Adipocyte (in vitro differentiated cells): ENCODE results near the gene RBFOX1.

Source experiments
- DNase-seq: peaks from one replicate; pipeline ENCODE4 v3.0.0-alpha.2; 2015; ENCODE audit warnings: low read depth
- H3K27me3 ChIP-seq: replicated peaks from 2 replicates; pipeline ENCODE4 v1.7.0; 2013; ENCODE audit warnings: mild to moderate bottlenecking, low read length, moderate library complexity; ENCODE audit not compliant: control insufficient read depth, insufficient read depth
- H3K36me3 ChIP-seq: 2 replicates; pipeline ENCODE4 v1.7.0; 2013; ENCODE audit warnings: low read length, mild to moderate bottlenecking, moderate library complexity; ENCODE audit not compliant: control insufficient read depth, insufficient read depth, severe bottlenecking
- H3K4me1 ChIP-seq: 2 replicates; pipeline ENCODE4 v1.7.0; 2013; ENCODE audit warnings: mild to moderate bottlenecking, low read length, moderate library complexity; ENCODE audit not compliant: control insufficient read depth, insufficient read depth
- H3K4me3 ChIP-seq: 2 replicates; pipeline ENCODE4 v1.7.0; 2013; ENCODE audit warnings: mild to moderate bottlenecking, low read length, moderate library complexity
- H3K9ac ChIP-seq: 2 replicates; pipeline ENCODE4 v1.7.0; 2013; ENCODE audit warnings: mild to moderate bottlenecking, low read length, moderate library complexity
- H3K9me3 ChIP-seq: 2 replicates; pipeline ENCODE4 v1.7.0; 2013; ENCODE audit warnings: mild to moderate bottlenecking, low read length, moderate library complexity; ENCODE audit not compliant: control insufficient read depth

Gene RBFOX1

DNA sequence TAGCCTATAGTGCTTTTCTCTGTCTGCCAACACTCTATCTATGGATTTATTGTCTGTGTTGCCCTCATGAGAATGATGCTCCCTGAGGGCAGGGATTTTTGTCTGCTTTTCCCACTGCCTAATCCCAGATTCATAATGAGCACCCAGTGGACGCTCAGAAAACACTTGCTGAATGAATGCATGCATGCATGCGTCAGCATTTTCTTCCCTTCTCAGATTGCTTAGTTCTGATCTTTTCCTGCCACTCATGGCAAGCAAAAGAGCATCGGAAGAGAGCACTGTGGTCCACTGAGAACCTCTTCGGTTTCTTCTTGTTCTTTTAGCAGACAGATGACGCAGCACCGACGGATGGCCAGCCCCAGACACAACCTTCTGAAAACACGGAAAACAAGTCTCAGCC is 246.8 kb downstream of the RBFOX1 start:
- Histone ChIP-seq H3K9me3 (peaks cover 5% of the 10 kb centered on the region), H3K4me3 (no peak overlapping the region), H3K36me3 (no peaks in the 10 kb centered on the region), H3K4me1 (no peaks in the 10 kb centered on the region), H3K27me3 (no peaks in the 10 kb centered on the region), H3K9ac (no peak overlapping the region)
- DNase-seq = no peak

DNA sequence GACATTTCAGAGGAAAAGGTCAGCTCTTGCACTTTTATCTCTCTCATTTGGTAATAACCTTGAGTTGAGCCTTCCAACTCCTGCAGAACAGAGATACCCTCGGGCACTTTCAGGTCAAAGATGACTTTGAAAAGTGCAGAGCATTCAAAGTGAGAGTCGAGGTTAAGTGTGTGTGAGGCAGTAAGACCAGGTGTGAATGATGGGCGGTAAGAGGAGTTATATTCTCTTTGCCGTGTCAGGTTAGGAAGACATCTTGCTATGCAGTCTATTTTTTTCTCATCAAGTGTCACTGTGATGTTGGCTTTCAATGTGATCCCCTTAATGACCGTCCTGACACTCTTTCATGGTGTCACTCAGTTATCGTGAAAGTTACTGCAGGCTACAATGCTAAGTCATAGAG is 248.5 kb downstream of the RBFOX1 start:
- Histone ChIP-seq H3K4me1 (no peaks in the 10 kb centered on the region), H3K9ac (no peak overlapping the region), H3K27me3 (no peaks in the 10 kb centered on the region), H3K36me3 (no peaks in the 10 kb centered on the region), H3K9me3 (peaks cover 5% of the 10 kb centered on the region), H3K4me3 (no peak overlapping the region)
- no peak for DNase-seq

DNA sequence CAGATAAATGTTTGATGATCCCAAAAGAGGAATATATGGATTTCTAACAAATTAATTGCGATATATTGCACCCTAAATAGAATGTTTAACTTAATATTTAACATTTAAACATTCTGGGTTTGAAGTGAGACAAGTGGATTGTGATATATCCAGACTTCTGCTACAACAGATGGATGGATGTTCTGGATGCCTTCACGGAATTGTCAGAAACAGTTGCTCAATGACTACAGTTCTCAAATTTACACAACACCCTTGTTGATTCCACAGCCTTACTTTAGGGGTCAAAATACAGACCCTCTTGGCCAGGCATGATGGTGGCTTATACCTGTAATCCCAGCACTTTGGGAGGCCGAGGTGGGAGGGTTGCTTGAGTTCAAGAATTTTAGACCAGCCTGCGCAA is 250.8 kb downstream of the RBFOX1 start:
- DNase-seq = no peak
- peaks cover 9% of the 10 kb centered on the region for H3K9me3 ChIP-seq
- H3K27me3 ChIP-seq = no peaks in the 10 kb centered on the region
- no peak overlapping the region for H3K9ac ChIP-seq
- H3K4me1 ChIP-seq = no peaks in the 10 kb centered on the region
- H3K4me3 ChIP-seq = no peak overlapping the region
- no peaks in the 10 kb centered on the region for H3K36me3 ChIP-seq

DNA sequence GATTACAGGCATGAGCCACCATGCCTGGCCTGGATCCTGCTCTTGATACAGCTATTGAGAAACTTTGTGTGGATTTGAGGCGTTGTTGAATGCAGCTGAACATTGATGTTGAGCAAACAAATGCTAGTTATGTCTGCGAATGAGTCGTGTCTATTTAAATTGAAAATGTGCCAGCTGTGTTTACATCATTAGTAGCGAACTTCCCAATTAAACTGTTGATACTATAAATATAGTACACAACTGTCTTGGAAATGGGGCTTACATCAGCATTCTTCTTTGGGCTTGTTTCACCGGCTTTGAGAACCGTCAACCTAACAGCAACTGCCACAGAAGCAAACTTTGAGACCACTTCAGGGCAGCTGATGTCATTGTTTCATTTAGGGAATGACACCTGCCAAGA is 251.9 kb downstream of the RBFOX1 start:
- H3K9ac ChIP-seq = no peak overlapping the region
- no peak overlapping the region for H3K4me3 ChIP-seq
- no peaks in the 10 kb centered on the region for H3K4me1 ChIP-seq
- no peaks in the 10 kb centered on the region for H3K36me3 ChIP-seq
- H3K9me3 ChIP-seq = peaks cover 9% of the 10 kb centered on the region
- no peak for DNase-seq
- H3K27me3 ChIP-seq = no peaks in the 10 kb centered on the region

DNA sequence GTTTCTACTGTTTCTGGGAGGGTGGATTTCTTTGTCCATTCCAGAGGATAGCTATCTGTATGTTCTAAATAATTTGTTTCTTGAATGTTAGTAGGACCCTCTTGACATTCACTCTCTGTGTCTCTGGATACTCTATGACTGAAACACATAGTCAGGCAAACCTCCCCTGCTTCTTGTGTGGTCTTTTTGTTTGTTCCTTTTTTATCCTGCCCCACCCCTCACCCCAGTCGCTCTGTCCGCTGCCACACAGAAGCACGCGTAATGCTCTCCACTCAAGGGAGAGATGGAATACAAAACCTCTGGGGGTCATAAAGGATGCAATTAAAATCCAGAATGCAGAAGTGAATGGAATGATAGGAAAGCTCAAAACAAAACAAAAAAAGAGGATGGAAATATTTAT is 253.1 kb downstream of the RBFOX1 start:
- no peaks in the 10 kb centered on the region for H3K27me3 ChIP-seq
- no peak overlapping the region for H3K9ac ChIP-seq
- no peaks in the 10 kb centered on the region for H3K36me3 ChIP-seq
- H3K9me3 ChIP-seq = peaks cover 9% of the 10 kb centered on the region
- no peak for DNase-seq
- no peaks in the 10 kb centered on the region for H3K4me1 ChIP-seq
- no peak overlapping the region for H3K4me3 ChIP-seq

DNA sequence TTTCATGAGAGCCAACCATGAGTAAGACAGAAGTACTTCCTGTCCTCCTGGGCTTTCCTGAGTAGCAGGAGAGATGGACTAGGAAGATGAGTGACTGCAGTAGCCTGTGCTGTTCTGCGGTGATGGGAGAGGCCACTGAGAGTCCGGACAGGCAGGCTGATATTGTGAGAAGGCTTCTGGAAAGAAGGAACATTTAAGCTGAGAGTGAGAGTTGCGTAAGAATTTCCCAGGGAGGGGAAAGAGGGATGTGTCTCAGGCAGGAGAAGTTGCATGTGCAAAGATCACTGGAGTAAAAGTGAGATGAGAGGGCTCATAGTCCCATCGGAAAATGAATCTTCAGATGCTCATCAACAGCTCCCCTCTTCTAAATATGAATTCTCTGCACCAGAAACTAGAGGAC is 258.3 kb downstream of the RBFOX1 start:
- Histone ChIP-seq H3K4me1 (no peaks in the 10 kb centered on the region), H3K27me3 (no peaks in the 10 kb centered on the region), H3K36me3 (no peaks in the 10 kb centered on the region), H3K9ac (no peak overlapping the region), H3K9me3 (peaks cover 3% of the 10 kb centered on the region), H3K4me3 (no peak overlapping the region)
- no peak for DNase-seq

DNA sequence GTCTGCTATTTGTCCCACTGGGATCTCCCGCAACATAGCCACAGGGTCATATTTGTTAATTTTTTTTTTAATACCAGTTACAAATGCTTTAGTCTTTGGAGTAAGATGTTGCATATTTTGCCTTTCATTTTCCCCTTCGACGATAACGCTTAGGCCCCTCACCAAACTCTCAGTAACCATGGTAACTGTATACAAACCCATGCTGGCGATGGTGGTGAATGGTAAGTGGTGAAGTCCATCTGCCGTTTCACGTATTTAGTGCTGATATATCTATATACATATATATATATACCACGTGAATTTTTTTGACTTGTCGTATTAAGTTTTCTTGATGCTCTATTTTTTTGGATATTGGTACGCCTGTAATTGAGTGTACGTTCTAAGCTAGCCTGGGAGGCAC is 263.7 kb downstream of the RBFOX1 start:
- Histone ChIP-seq H3K36me3 (no peaks in the 10 kb centered on the region), H3K27me3 (no peaks in the 10 kb centered on the region), H3K4me1 (no peaks in the 10 kb centered on the region), H3K9ac (no peak overlapping the region), H3K9me3 (no peaks in the 10 kb centered on the region), H3K4me3 (no peak overlapping the region)
- no peak for DNase-seq

DNA sequence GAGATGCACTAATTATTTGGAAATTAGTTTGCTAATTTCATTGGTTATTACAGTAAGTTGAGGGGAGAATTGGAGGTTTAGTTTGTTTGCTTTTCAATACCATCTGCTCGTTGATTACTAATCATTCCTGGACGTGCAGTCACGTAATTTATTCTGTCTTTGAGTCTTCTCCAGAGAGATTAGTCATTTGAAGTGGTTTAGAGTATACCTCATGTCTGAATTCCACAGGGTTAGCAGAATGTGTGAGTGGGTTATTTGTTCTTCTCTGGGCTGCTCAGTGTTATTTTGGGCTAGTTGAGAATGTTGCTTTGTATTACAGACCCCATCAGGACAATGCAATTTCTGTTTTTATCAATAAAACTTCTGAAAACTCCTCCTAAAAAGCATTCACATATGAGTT is 265.0 kb downstream of the RBFOX1 start:
- H3K36me3 ChIP-seq = no peaks in the 10 kb centered on the region
- no peak overlapping the region for H3K4me3 ChIP-seq
- H3K4me1 ChIP-seq = no peaks in the 10 kb centered on the region
- H3K27me3 ChIP-seq = no peaks in the 10 kb centered on the region
- H3K9me3 ChIP-seq = peaks cover 3% of the 10 kb centered on the region
- H3K9ac ChIP-seq = no peak overlapping the region
- no peak for DNase-seq

DNA sequence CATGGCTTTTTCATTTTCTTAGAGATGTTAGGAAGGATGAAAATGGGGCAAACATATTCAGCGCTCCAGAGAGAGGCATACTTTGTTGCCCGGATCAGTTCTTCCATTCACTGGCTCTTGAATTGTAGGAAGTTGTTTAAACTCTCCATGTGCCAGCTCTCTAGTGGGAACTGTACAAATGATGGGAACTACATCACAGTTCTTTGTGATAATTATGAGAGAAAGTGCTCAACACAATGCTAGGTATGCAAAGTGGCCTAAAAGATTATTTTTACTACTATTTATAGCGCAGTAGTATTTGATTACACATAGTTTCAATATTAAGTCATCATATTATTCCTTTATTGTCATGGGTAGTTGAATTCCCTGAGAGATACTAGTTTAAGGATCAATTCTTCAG is 268.5 kb downstream of the RBFOX1 start:
- H3K4me3 ChIP-seq = no peak overlapping the region
- no peaks in the 10 kb centered on the region for H3K27me3 ChIP-seq
- no peak overlapping the region for H3K9ac ChIP-seq
- no peaks in the 10 kb centered on the region for H3K36me3 ChIP-seq
- H3K9me3 ChIP-seq = peaks cover 3% of the 10 kb centered on the region
- DNase-seq = no peak
- H3K4me1 ChIP-seq = no peaks in the 10 kb centered on the region

DNA sequence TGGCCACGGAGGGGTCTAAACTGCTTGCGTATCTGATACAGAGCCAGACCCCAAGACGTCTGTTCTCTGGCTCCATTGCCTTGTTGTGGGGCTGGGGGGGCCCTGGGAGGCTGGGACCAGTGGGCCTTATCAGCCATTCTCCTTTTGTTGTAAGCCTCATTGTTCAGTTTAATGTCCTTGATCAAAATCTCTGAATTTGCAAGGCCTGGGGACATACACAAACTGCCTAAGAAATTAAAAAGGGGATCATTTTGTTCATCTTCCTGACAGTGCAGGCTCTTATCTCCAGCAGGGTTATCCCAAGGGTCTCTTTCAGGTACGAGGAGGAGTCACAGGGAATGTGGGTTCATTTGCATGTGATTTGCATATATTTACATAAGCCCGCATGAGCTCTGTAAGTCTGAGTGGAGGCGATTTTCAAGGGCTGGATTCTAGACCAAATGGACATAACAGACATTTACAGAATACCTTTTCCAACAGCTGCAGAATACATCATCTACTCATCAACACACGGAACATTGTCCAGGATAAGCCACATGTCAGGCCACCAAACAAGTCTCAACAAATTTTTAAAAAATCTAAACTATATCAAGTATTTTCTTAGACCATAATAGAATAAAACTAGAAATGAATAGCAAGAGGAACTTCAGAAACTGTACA is 269.8 kb downstream of the RBFOX1 start:
- Histone ChIP-seq H3K36me3 (no peaks in the 10 kb centered on the region), H3K4me3 (no peak overlapping the region), H3K4me1 (no peaks in the 10 kb centered on the region), H3K9me3 (peaks cover 3% of the 10 kb centered on the region), H3K9ac (no peak overlapping the region), H3K27me3 (no peaks in the 10 kb centered on the region)
- DNase-seq = no peak

DNA sequence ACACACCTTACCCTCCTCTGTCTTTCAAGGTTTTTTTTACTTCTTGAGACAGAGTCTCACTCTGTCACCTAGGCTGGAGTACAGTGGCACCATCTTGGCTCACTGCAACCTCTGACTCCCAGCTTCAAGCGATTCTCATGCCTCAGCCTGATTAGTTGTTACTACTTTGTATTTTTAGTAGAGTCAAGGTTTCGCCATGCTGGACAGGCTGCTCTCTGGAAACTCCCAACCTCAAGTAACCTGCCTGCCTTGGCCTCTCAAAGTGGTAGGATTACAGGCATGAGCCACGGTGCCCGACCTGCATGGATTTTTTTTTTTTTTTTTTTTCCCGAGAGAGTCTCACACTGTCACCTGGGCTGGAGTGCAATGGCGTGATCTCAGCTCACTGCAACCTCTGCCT is 273.2 kb downstream of the RBFOX1 start:
- Histone ChIP-seq H3K27me3 (no peaks in the 10 kb centered on the region), H3K36me3 (no peaks in the 10 kb centered on the region), H3K9me3 (peaks cover 3% of the 10 kb centered on the region), H3K4me3 (no peak overlapping the region), H3K9ac (no peak overlapping the region), H3K4me1 (no peaks in the 10 kb centered on the region)
- no peak for DNase-seq

DNA sequence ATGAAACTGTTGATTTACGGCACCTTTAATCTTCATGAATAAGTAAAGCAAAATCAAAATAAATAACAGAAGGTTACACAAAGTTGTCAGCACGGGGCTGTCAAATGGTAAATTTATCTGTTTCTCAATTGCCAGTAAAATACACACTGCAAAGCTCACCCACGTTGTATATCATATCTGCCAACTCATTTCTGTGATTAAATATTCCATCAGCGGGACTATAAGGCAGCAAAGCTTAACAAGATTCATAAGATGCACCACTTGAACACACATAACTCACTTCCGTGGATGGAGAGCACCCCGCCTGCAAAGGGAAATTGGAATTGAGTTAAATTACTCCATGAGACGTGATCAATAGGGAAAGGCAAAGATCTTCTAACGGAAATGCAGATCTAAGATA is 280.0 kb downstream of the RBFOX1 start:
- Histone ChIP-seq H3K27me3 (no peaks in the 10 kb centered on the region), H3K4me1 (no peaks in the 10 kb centered on the region), H3K4me3 (no peak overlapping the region), H3K36me3 (no peaks in the 10 kb centered on the region), H3K9me3 (no peaks in the 10 kb centered on the region), H3K9ac (no peak overlapping the region)
- no peak for DNase-seq
